ENCODE data around the gene FBXO27.

DNA sequence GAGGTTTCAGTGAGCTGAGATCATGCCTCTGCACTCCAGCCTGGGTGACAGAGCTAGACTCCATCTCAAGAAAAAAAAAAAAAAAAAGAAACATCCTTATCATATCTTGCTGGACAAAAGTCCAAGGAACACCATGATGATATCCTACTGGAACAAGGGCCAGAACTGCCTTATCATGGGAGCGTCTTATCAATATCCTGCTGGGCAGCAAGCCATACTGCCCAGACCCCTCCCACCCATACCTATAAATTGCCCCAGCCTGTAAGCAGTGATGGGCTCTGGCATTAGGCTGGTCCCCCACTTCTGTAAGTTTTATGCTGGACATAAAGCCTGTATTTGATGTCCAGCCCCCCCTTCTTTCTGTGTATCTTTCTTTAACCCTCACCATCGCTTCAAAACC, 14.7 kb upstream of the FBXO27 start:
- TF ChIP-seq, protein P1, sequence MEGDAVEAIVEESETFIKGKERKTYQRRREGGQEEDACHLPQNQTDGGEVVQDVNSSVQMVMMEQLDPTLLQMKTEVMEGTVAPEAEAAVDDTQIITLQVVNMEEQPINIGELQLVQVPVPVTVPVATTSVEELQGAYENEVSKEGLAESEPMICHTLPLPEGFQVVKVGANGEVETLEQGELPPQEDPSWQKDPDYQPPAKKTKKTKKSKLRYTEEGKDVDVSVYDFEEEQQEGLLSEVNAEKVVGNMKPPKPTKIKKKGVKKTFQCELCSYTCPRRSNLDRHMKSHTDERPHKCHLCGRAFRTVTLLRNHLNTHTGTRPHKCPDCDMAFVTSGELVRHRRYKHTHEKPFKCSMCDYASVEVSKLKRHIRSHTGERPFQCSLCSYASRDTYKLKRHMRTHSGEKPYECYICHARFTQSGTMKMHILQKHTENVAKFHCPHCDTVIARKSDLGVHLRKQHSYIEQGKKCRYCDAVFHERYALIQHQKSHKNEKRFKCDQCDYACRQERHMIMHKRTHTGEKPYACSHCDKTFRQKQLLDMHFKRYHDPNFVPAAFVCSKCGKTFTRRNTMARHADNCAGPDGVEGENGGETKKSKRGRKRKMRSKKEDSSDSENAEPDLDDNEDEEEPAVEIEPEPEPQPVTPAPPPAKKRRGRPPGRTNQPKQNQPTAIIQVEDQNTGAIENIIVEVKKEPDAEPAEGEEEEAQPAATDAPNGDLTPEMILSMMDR (CRISPR knock-in tag; IDR thresholded peaks at IDR 0.05): no peak
- TF ChIP-seq RAD51 (IDR thresholded peaks at IDR 0.05; ENCODE audit: borderline replicate concordance): no peak
- no peak for TF ChIP-seq SMC3 (IDR thresholded peaks at IDR 0.05; ENCODE audit: low read length)
- TF ChIP-seq, protein P2, sequence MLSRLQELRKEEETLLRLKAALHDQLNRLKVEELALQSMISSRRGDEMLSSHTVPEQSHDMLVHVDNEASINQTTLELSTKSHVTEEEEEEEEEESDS (CRISPR knock-in tag; IDR thresholded peaks at IDR 0.05; ENCODE audit: borderline replicate concordance): no peak
- no peak for TF ChIP-seq NR3C1 (CRISPR knock-in tag; IDR thresholded peaks at IDR 0.05)
- no peak for TF ChIP-seq CREB1 (IDR thresholded peaks at IDR 0.05)
- no peak for TF ChIP-seq CREB1 (CRISPR knock-in tag; IDR thresholded peaks at IDR 0.05)
- TF ChIP-seq NPAS2 (CRISPR knock-in tag; IDR thresholded peaks at IDR 0.05; ENCODE audit: borderline replicate concordance): no peak
- TF ChIP-seq YEATS2 (CRISPR knock-in tag; IDR thresholded peaks at IDR 0.05; ENCODE audit: borderline replicate concordance): no peak
- TF ChIP-seq, protein P3, sequence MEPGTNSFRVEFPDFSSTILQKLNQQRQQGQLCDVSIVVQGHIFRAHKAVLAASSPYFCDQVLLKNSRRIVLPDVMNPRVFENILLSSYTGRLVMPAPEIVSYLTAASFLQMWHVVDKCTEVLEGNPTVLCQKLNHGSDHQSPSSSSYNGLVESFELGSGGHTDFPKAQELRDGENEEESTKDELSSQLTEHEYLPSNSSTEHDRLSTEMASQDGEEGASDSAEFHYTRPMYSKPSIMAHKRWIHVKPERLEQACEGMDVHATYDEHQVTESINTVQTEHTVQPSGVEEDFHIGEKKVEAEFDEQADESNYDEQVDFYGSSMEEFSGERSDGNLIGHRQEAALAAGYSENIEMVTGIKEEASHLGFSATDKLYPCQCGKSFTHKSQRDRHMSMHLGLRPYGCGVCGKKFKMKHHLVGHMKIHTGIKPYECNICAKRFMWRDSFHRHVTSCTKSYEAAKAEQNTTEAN (CRISPR knock-in tag; conservative IDR thresholded peaks at IDR 0.05): no peak
- TF ChIP-seq, protein P4, sequence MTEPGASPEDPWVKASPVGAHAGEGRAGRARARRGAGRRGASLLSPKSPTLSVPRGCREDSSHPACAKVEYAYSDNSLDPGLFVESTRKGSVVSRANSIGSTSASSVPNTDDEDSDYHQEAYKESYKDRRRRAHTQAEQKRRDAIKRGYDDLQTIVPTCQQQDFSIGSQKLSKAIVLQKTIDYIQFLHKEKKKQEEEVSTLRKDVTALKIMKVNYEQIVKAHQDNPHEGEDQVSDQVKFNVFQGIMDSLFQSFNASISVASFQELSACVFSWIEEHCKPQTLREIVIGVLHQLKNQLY (CRISPR knock-in tag; IDR thresholded peaks at IDR 0.05): no peak
- no peak for TF ChIP-seq ZNF460 (CRISPR knock-in tag; IDR thresholded peaks at IDR 0.05; ENCODE audit: borderline replicate concordance)
- no peak for TF ChIP-seq FOXA1 (IDR thresholded peaks at IDR 0.05)
- TF ChIP-seq FOXA1 (CRISPR knock-in tag; IDR thresholded peaks at IDR 0.05): no peak
- no peak for TF ChIP-seq HDAC2 (CRISPR knock-in tag; IDR thresholded peaks at IDR 0.05)
